Activated T-helper 2 cell treated with anti-CD3 and anti-CD28 coated beads, Interferon-gamma antibody, Interleukin-2, Interleukin-4, amounts not matched to agents 10 μg/mL and 5 μg/mL and 100 μg/mL, durations not matched to agents 14 hours and 24 hours and 36 hours (primary cell): ENCODE results near the gene AP1M1. TPM values are rescaled to one million over a fixed set of nuclear protein-coding genes. Genes with fewer than 3 reads are reported as not detected.
"Not testable (repeated sequence)": the region's sequence is repeated elsewhere in the genome, so short reads cannot be mapped to it uniquely, and the experiment has no call there.

Experiments
- DNase-seq: peaks from one replicate; pipeline ENCODE4 v3.0.0; 2021; ENCODE audit warnings: low spot score
- H3K27ac Mint-ChIP-seq: one replicate; pipeline ENCODE4 v1.8.0; 2021; ENCODE audit warnings: mixed read lengths
- H3K27me3 Mint-ChIP-seq: one replicate; pipeline ENCODE4 v1.8.0; 2021; ENCODE audit warnings: low read depth, mixed read lengths
- H3K36me3 Mint-ChIP-seq: one replicate; pipeline ENCODE4 v1.8.0; 2021; ENCODE audit warnings: low read depth, mixed read lengths
- H3K4me1 Mint-ChIP-seq: one replicate; pipeline ENCODE4 v1.8.0; 2021; ENCODE audit warnings: low read depth, mixed read lengths
- H3K4me3 Mint-ChIP-seq: one replicate; pipeline ENCODE4 v1.8.0; 2021; ENCODE audit warnings: low read depth, mild to moderate bottlenecking, moderate library complexity, mixed read lengths
- H3K9me3 Mint-ChIP-seq: one replicate; pipeline ENCODE4 v1.8.0; 2021; ENCODE audit warnings: mixed read lengths
- intact Hi-C: fragments of 100-400 bp; cut with micrococcal nuclease; formaldehyde crosslinking; loops from one replicate; pipeline ENCODE4 v1.15.1; 2023
- total RNA-seq: library from RNA; stranded (reverse); gene quantifications from 2 replicates; pipeline ENCODE4 v1.2.3, GENCODE V29; 2022

Gene AP1M1
- total RNA-seq, 1 donor from 2014 or later, result 106 TPM

GRCh38 chr19:16268676-16269319 is 71.1 kb downstream of the AP1M1 start:
- no peaks in the 10 kb centered on the region for H3K9me3 Mint-ChIP-seq
- peaks cover 26% of the 10 kb centered on the region for H3K27me3 Mint-ChIP-seq
- H3K4me1 Mint-ChIP-seq, result peaks cover 25% of the 10 kb centered on the region
- no peak for DNase-seq
- no peak overlapping the region for H3K4me3 Mint-ChIP-seq
- no peak overlapping the region for H3K27ac Mint-ChIP-seq
- H3K36me3 Mint-ChIP-seq, result no peaks in the 10 kb centered on the region
- intact Hi-C loops, result loop anchor here (5.0 kb wide), 2 partner anchors 59 to 104 kb away; no protein-coding TSS in a partner anchor

DNA sequence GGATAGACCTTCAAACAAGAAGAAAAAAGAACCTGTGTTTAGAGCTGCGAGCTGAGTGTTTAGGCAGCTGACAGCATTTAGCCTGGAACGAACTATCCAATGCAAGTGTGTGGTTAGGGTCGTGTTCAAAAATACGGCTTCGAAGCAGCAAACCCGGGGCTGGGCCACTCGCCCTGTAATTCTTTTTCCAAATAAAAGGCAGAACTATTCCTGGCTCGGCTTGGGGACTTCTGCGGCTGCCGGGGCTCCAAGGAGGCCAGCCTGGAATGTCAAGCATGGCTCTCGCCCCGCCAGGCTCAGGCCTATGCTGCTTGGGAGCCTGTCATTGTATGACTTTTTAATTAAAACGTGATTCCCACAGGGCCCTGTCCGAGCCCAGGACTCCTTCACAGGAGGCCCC is 75.2 kb downstream of the AP1M1 start:
- peaks cover 5% of the 10 kb centered on the region for H3K4me1 Mint-ChIP-seq
- H3K36me3 Mint-ChIP-seq, result no peaks in the 10 kb centered on the region
- H3K9me3 Mint-ChIP-seq, result no peaks in the 10 kb centered on the region
- no peak overlapping the region for H3K4me3 Mint-ChIP-seq
- H3K27me3 Mint-ChIP-seq, result peaks cover 31% of the 10 kb centered on the region
- DNase-seq, result no peak
- no peak overlapping the region for H3K27ac Mint-ChIP-seq
- intact Hi-C loops, result no loop called here

- Mint-ChIP-seq H3K4me3 (no peak overlapping the region), H3K36me3 (no peaks in the 10 kb centered on the region), H3K27me3 (peaks cover 24% of the 10 kb centered on the region), H3K4me1 (peaks cover 8% of the 10 kb centered on the region), H3K9me3 (no peaks in the 10 kb centered on the region), H3K27ac (no peak overlapping the region)
- intact Hi-C loops, result no loop called here
- DNase-seq, result no peak
These were observed 76.7 kb downstream of the AP1M1 start for GRCh38 chr19:16274447-16274846.

- Mint-ChIP-seq H3K4me1 (peaks cover 23% of the 10 kb centered on the region), H3K36me3 (no peaks in the 10 kb centered on the region), H3K27me3 (peaks cover 40% of the 10 kb centered on the region), H3K4me3 (no peak overlapping the region), H3K9me3 (no peaks in the 10 kb centered on the region), H3K27ac (no peak overlapping the region)
- intact Hi-C loops, result loop anchor here (5.0 kb wide), 2 partner anchors 47 to 92 kb away; no protein-coding TSS in a partner anchor
- no peak for DNase-seq
These were observed 82.6 kb downstream of the AP1M1 start for GRCh38 chr19:16280306-16280705.

DNA sequence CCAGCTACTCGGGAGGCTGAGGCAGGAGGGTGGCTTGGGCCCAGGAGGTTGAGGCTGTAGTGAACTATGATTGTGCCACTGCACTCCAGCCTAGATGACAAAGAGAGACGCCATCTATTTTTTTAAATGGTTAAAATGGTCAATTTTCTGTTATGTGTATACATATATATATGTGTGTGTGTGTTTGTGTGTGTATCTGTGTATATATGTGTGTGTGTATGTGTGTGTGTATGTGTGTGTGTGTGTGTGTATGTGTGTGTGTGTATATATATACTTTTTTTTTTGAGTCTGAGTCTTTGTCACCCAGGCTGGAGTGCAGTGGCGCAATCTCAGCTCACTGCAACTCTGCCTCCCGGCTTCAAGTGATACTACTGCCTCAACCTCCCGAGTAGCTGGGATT is 84.0 kb downstream of the AP1M1 start:
- H3K4me1 Mint-ChIP-seq, result peaks cover 26% of the 10 kb centered on the region
- DNase-seq, result no peak
- no peaks in the 10 kb centered on the region for H3K9me3 Mint-ChIP-seq
- H3K36me3 Mint-ChIP-seq, result no peaks in the 10 kb centered on the region
- no peak overlapping the region for H3K4me3 Mint-ChIP-seq
- peaks cover 42% of the 10 kb centered on the region for H3K27me3 Mint-ChIP-seq
- H3K27ac Mint-ChIP-seq, result no peak overlapping the region
- intact Hi-C loops, result loop anchor here (5.0 kb wide), 2 partner anchors 46 to 91 kb away; no protein-coding TSS in a partner anchor

- Mint-ChIP-seq H3K9me3 (no peaks in the 10 kb centered on the region), H3K27ac (no peak overlapping the region), H3K4me3 (peak overlapping the region; percentile 14), H3K36me3 (no peaks in the 10 kb centered on the region), H3K27me3 (peaks cover 45% of the 10 kb centered on the region), H3K4me1 (peaks cover 31% of the 10 kb centered on the region)
- intact Hi-C loops, result loop anchor here (5.0 kb wide), 2 partner anchors 44 to 89 kb away; no protein-coding TSS in a partner anchor
- peak; percentile 32 for DNase-seq
These were observed 85.7 kb downstream of the AP1M1 start for GRCh38 chr19:16283210-16284061.

DNA sequence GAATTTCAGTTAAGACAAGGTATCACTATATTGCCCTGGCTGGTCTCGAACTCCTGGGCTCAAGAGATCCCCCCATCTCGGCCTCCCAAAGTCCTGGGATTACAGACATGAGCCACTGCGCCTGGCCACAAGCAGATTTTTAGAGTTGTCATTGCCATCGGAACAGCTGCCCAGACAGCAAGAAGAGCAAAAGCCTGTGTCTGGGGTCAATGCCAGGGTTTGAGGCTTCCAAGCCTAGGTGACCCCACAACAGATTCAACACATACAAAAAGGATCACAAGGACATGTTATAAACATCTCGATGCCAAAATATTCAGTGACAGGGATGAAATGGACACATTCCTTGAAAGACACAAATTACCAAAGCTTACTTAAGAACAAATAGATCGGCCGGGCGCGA is 86.8 kb downstream of the AP1M1 start:
- DNase-seq, result no peak
- no peak overlapping the region for H3K4me3 Mint-ChIP-seq

GRCh38 chr19:16285079-16285478 is 87.4 kb downstream of the AP1M1 start:
- Mint-ChIP-seq H3K4me1 (peaks cover 28% of the 10 kb centered on the region), H3K27me3 (peaks cover 47% of the 10 kb centered on the region)
- H3K4me3 Mint-ChIP-seq, H3K27ac Mint-ChIP-seq, intact Hi-C loops, H3K36me3 Mint-ChIP-seq, DNase-seq, H3K9me3 Mint-ChIP-seq: not testable (repeated sequence)

More for the DNA sequence above, 86.8 kb downstream of the AP1M1 start:
- H3K4me1 Mint-ChIP-seq, result peaks cover 26% of the 10 kb centered on the region
- peaks cover 49% of the 10 kb centered on the region for H3K27me3 Mint-ChIP-seq
- H3K27ac Mint-ChIP-seq, result no peak overlapping the region
- intact Hi-C loops, result loop anchor here (5.0 kb wide), 2 partner anchors 43 to 88 kb away; no protein-coding TSS in a partner anchor
- no peaks in the 10 kb centered on the region for H3K9me3 Mint-ChIP-seq
- H3K36me3 Mint-ChIP-seq, result no peaks in the 10 kb centered on the region

DNA sequence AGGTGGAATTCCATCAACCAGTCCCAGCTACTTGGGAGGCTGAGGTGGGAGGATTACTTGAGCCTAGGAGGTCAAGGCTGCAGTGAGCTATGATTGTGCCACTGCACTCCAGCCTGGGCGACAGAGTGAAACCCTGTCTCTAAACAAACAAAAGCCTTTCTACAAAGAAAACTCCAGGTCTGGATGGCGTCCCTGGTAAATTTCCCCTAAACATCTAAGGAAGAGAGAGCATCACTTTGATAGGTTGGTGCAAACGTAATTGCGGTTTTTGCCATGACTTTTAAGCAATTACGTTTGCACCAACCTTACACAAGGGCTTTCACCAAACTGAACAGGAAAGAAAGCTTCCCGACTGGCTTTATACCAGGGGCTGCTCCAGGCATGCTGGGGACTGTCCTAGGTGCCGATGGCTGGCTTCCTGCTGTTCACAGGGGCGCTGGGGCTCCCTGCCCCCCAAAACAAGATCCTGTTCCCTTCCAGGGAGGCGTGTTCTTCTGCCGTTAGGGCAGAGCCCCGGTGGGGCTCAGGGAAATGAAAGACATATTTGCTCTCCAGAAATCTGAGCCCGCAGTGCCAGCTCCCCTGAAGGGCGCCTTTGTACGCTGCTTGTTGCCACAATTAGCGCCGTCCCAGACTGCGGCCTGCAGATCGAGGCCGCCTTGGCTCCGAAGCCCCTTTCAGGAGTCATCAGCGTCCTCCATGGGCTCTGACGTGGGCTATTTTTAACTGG is 88.2 kb downstream of the AP1M1 start:
- DNase-seq, result no peak
- intact Hi-C loops, result no loop called here
- H3K36me3 Mint-ChIP-seq, result no peaks in the 10 kb centered on the region
- H3K27me3 Mint-ChIP-seq, result peaks cover 43% of the 10 kb centered on the region
- no peak overlapping the region for H3K4me3 Mint-ChIP-seq
- no peak overlapping the region for H3K27ac Mint-ChIP-seq
- H3K4me1 Mint-ChIP-seq, result peaks cover 30% of the 10 kb centered on the region
- no peaks in the 10 kb centered on the region for H3K9me3 Mint-ChIP-seq

GRCh38 chr19:16288544-16288943 is 90.8 kb downstream of the AP1M1 start:
- H3K4me3 Mint-ChIP-seq, result no peak overlapping the region
- intact Hi-C loops, result no loop called here
- H3K4me1 Mint-ChIP-seq, result peaks cover 24% of the 10 kb centered on the region
- DNase-seq, result peak; percentile 18
- no peaks in the 10 kb centered on the region for H3K36me3 Mint-ChIP-seq
- H3K27ac Mint-ChIP-seq, result no peak overlapping the region
- H3K9me3 Mint-ChIP-seq, result no peaks in the 10 kb centered on the region
- H3K27me3 Mint-ChIP-seq, result peaks cover 39% of the 10 kb centered on the region

DNA sequence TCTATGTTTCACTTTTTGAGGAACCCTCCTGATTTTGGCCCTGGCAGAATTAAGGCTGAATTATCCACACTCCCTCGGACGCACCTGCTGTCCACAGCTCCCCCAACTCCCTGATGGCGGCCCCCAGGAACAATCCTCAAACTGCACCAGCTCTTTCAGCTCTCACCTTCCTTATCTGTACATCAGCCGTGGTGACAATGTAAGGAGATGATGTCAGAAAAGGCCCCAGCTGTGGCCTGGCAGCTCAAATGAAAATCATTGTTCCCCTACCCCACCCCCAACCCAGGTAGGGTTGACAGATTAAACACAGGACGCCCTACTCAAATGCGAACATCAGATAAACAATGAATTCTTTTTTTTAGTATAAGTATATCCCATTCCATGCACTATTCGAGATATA is 91.9 kb downstream of the AP1M1 start:
- H3K4me3 Mint-ChIP-seq, result no peak overlapping the region
- no peaks in the 10 kb centered on the region for H3K36me3 Mint-ChIP-seq
- intact Hi-C loops, result no loop called here
- H3K9me3 Mint-ChIP-seq, result no peaks in the 10 kb centered on the region
- peaks cover 37% of the 10 kb centered on the region for H3K27me3 Mint-ChIP-seq
- DNase-seq, result no peak
- no peak overlapping the region for H3K27ac Mint-ChIP-seq
- H3K4me1 Mint-ChIP-seq, result peaks cover 14% of the 10 kb centered on the region

DNA sequence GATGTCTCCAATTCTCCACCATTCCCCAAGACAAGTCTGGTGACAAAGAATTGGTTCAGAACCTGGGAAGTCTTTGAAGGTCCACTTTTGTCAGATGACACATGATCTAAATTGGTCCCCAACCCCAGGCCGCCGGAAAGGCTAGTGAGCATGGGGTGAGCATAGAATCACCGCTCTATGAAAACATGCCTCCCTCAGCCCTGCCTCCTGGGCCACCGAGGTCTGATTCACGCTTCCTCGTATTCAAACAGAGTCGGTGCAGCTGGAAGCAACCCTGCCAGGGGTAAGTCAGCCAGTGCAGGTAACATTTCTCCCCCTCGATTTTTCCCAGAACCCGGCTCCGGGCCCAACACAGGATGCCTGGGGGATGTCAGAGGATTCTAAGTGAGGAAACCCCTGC is 93.0 kb downstream of the AP1M1 start:
- Mint-ChIP-seq H3K9me3 (no peaks in the 10 kb centered on the region), H3K4me3 (no peak overlapping the region), H3K27me3 (peaks cover 28% of the 10 kb centered on the region), H3K4me1 (peaks cover 14% of the 10 kb centered on the region), H3K36me3 (no peaks in the 10 kb centered on the region), H3K27ac (no peak overlapping the region)
- intact Hi-C loops, result no loop called here
- DNase-seq, result no peak
